ENCODE measurements around the gene PPFIBP1.
"Not testable (repeated sequence)": the region's sequence is repeated elsewhere in the genome, so short reads cannot be mapped to it uniquely, and the experiment has no call there.

The PPFIBP1 gene

DNA sequence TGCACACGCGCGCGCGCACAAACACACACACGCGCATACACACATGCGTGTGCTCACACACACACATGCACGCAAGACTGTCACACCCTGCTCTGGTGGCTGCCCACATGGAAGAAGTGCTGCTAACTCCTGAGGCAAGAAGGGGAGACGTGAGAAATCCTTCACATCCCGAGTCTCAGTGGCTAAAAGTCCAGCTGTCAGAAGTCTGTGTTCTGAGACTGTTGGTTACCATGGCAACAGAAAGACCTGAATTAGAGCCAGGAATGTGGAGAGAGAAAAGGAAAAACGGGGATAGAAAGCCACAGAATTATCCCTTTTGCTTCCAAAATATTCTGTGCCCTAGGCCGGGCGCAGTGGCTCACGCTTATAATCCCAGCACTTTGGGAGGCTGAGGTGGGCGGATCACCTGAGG lies 71.2 kb downstream of the PPFIBP1 start:
- DNase-seq, result no peak

GRCh38 chr12:27598866-27599265 lies 74.9 kb downstream of the PPFIBP1 start:
- DNase-seq, result not testable (repeated sequence)

- DNase-seq, result not testable (repeated sequence)
Observed at GRCh38 chr12:27601056-27601828, 77.2 kb downstream of the PPFIBP1 start.

- DNase-seq, result no peak
Observed at GRCh38 chr12:27602516-27602915, 78.5 kb downstream of the PPFIBP1 start.

DNA sequence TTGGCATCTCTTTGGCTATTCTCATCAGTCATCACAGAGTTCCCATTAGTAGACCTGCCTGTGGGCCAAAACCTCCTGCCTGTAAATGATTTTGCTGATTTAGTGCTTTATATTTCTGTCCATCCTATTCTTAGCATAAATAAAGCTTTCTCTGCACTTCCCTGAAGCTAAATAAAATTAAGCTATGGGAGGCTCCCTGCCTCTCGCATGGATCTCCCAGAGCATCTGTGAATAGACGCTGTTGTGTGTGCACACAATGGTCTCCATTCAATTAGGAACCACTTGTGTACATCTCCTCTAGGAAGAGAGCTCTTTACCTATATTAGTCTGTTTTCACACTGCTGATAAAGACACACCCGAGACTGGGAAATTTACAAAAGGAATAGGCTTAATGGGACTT lies 80.4 kb downstream of the PPFIBP1 start:
- DNase-seq, result no peak

- DNase-seq, result no peak
Observed at GRCh38 chr12:27606986-27607385, 83.0 kb downstream of the PPFIBP1 start.

- DNase-seq, result no peak
Observed at GRCh38 chr12:27607591-27607990, 83.6 kb downstream of the PPFIBP1 start.

DNA sequence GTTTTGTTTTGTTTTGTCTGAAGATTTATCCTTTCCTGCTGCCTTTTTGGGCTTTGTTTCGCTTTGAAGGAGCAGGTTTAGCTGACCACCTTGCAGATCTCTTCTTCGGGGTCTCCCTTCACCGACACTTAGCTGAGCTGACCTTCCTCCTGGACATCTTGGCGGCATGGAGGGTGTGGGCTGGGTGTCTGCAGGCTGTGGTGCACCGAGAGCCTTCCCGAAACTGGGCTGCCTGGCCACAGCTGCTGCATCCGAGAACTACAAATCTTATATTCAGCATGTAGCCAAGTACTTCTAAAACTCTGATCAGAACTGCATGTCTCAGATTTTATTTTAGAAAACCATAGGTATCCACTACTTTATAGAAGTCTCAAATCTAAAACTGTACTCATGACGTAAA lies 84.9 kb downstream of the PPFIBP1 start:
- no peak for DNase-seq

GRCh38 chr12:27610374-27610773 lies 86.4 kb downstream of the PPFIBP1 start:
- peak in 1 of 2 experiments; percentile 8 for DNase-seq

DNA sequence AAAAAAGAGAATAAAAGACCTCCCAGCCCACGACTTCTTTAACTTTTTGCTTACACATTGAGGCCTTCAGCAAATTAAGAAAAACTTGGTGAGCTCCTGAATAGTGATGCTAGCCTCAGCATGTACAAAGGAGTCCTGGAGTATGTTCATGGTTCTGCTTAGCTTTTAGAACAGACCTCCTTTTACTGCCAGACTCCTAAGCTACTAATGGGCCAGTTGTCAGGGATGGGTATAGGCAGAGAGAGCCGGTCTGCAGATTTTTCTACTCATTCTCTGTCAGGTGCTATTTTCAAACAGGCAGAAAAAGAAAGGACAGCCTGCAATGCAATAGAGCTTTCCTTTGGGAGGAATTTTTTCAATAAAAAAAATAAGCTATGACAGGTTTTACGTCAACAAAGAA lies 90.4 kb downstream of the PPFIBP1 start:
- no peak for DNase-seq

GRCh38 chr12:27614866-27615265 lies 90.9 kb downstream of the PPFIBP1 start:
- DNase-seq, result no peak

GRCh38 chr12:27615331-27615891 lies 91.4 kb downstream of the PPFIBP1 start:
- no peak for DNase-seq

DNA sequence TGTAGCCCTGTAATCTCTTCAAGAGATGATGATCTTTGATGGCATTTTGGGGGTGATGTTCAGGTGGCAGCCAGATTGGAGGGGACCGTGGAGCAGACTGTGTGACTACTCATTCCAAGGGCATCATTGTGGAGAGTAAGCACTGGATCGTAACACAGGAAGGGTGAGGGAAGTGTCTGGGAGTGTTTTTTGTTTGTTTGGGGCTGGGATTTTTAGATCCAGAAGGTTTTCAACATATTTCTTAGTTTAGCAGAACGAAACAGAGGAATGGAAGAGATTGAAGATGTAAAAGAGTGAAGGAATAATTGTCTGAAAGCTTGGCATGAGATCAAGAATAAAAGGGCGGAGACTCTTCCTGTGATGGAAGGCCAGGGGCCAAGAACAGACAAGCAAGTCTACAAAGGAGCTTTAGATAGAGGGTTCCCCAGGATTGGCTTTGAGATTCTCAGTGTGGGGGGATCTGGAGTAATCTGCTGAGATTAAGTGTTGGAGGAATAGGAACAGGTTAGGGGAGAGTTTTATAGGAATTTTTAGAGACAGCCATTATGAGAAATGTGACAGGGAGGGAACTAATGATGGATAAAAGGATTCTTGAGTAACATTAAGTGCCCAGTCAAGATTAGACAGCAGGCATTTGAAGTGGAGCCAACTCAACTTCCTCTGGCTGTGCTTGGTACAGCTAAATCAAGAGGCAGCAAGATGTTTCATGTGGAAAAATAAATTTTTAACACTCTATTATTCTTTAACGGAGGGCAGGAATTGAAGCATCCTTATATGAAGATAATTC lies 92.5 kb downstream of the PPFIBP1 start:
- no peak for DNase-seq

GRCh38 chr12:27618836-27619235 lies 94.8 kb downstream of the PPFIBP1 start:
- no peak for DNase-seq

DNA sequence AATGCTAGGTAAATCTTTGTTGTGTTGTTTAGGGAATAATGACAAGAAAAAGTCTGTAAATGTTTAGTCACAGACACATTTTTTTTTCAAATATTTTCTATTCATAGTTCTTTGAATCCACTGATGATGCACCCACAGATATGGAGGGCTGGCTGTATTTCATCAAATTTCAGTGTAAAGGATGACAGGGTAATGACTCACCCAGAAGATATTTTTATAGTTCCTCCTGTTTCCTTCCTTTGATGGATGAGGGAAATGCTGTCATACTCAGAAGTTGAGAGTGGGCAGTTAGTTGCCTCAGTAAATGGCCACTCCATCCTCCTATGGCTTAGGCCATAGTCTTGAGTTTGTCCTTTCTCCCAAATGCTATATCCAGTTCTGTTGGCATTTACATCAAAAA lies 95.3 kb downstream of the PPFIBP1 start:
- DNase-seq, result no peak

GRCh38 chr12:27620121-27620520 lies 96.1 kb downstream of the PPFIBP1 start:
- DNase-seq, result no peak

DNA sequence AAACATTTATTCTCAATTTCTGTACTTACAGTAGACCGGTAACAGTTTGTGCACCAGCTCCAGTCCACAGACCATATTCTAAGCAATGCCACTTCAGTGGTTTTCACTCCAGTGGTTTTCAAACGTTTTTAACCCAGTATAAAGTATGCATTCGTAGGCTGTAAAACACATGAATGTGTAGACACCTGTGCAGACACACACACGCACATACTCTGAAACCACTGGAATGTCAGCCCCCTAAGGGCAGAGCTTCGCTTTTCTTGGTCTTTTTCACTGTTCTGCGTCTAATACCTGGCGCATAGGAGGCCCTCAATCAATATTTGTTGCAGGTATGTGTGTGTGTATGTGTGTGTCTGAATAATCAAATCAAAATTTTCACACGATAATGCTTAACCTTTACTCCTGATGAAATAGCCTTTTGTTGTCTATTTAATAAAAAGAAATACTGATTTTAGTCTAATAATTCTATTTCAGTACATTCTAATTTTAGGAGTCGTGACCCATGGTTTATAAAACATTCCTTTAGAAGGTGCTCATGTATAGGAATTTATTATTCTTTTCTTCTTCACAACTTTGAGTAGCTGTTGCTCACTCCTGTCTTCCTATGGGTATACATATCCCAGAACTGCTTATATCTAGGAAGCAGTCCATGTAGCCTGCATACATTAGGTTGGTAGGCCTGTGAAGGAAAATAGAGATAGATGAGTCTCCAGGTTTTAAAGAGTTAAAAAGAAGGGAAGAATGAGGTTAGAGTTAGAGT lies 98.6 kb downstream of the PPFIBP1 start:
- no peak for DNase-seq

- DNase-seq, result no peak
Observed at GRCh38 chr12:27623645-27624044, 99.6 kb downstream of the PPFIBP1 start.

DNA sequence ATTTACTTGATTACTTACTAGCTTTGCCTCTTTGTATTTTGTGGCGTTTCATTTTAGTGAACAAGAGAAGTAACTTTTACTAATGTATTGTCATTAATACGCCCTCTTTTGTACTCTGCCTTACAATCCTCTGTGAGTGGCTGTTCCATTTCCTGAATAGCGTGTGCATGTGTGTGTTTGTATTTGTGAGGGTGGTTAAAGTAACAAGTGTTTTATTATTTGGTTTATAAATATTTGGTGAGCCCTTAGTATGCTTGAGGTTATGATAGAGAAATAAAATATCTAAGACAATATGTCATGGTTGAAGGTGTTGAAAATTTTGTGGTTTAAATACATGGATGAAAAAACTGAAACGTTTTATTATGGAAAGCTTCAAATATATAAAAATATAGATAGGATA lies 100.6 kb downstream of the PPFIBP1 start:
- no peak for DNase-seq

DNA sequence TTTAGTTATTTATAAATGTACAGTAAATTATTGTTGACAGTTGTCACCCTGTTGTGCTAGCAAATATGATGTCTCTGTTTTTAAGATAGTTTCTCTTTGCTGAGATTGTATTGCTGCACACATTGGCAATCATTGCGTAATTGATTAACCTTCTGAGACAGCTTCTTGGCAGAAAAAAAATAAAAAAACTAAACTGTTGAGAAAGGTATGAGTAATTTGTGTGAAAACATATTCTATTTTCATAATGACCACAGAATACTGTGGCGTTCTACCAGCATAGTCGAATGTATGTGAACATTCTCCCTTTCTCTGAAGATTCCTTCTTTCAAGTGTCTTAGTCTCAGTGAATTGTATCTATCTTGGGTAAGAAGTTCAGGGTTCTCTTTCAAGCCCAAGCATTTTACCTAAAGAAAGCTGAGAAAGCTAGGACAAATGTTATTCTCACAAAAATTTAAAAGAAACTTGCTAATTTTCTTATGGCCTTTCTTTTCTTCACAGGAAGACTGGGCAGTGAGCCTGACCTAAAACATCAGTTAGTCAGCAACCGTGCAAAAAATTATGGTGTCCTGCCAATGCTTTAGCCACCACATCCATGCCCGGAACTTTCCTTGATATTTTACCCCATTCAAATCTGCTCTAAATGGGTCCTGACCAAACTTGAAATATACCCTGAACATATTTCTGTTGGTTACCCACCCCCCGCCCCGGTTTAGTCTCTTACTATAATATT lies 103.3 kb downstream of the PPFIBP1 start:
- DNase-seq, result no peak

DNA sequence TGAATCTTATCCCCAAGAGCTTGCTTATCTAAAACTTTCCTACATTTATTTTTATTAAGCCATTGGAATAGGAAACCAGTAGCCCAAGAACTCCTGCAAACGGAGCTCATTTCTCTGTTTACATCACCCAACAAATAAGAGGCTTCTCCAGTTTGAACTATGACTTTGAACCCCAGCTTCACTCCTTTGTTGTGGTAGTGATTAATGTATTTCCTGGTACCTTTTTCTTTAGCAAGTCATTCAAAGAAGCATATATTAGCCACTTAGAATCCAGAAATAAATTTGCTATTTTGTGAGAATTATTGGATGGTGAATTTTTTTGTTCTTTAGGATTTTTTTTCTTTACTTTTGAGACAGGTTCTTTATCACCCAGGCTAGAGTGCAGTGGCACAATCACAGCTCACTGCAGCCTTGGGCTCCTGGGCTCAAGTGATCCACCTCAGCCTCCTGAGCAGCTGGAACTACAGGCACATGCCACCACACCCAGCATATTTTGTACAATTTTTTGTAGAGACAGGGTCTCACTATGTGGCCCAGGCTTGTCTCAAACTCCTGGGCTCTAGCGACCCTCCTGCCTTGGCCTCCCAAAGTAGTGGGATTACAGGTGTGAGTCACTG lies 104.0 kb downstream of the PPFIBP1 start:
- DNase-seq, result not testable (repeated sequence)

GRCh38 chr12:27630219-27630618 lies 106.2 kb downstream of the PPFIBP1 start:
- DNase-seq, result not testable (repeated sequence)

Data from NCI-H1930 (cell line).